KMS-11 (cell line): ENCODE measurements around the gene LRRC10.

ENCODE experiments used
- H2AFZ ChIP-seq: fragments of 200-600 bp; sonication (generic); 2 replicates; pipeline ENCODE4 v1.6.1; 2016; ENCODE audit warnings: antibody characterized with exemption, mixed run types, low read depth
- H3K27ac ChIP-seq: fragments of 200-600 bp; sonication (generic); 2 replicates; pipeline ENCODE4 v1.6.1; 2016; ENCODE audit warnings: mild to moderate bottlenecking, mixed run types
- H3K27me3 ChIP-seq: fragments of 200-600 bp; sonication (generic); 2 replicates; pipeline ENCODE4 v1.6.1; 2017; ENCODE audit warnings: mild to moderate bottlenecking, low read depth, mixed run types, moderate library complexity; ENCODE audit not compliant: insufficient read depth
- H3K36me3 ChIP-seq: fragments of 200-600 bp; sonication (generic); 2 replicates; pipeline ENCODE4 v1.6.1; 2017; ENCODE audit warnings: mild to moderate bottlenecking, mixed run types; ENCODE audit not compliant: insufficient read depth
- H3K4me1 ChIP-seq: fragments of 200-600 bp; sonication (generic); 2 replicates; pipeline ENCODE4 v1.6.1; 2016; ENCODE audit warnings: mild to moderate bottlenecking, low read depth, mixed run types; ENCODE audit not compliant: poor library complexity, severe bottlenecking
- H3K4me2 ChIP-seq: fragments of 200-600 bp; sonication (generic); 2 replicates; pipeline ENCODE4 v1.7.0; 2016; ENCODE audit warnings: mild to moderate bottlenecking, mixed run types
- H3K4me3 ChIP-seq: fragments of 200-600 bp; sonication (generic); IDR thresholded peaks from 2 replicates; pipeline ENCODE4 v1.6.1; 2017; ENCODE audit warnings: low read depth, low read length, mixed read lengths; ENCODE audit not compliant: insufficient read depth
- H3K79me2 ChIP-seq: fragments of 200-600 bp; sonication (generic); 2 replicates; pipeline ENCODE4 v1.6.1; 2016; ENCODE audit warnings: low read depth, mixed run types; ENCODE audit not compliant: insufficient read depth
- H3K9ac ChIP-seq: fragments of 200-600 bp; sonication (generic); 2 replicates; pipeline ENCODE4 v1.6.1; 2016; ENCODE audit warnings: mild to moderate bottlenecking, mixed run types
- H4K20me1 ChIP-seq: fragments of 200-600 bp; sonication (generic); 2 replicates; pipeline ENCODE4 v1.6.1; 2016; ENCODE audit warnings: mild to moderate bottlenecking, mixed run types; ENCODE audit not compliant: insufficient read depth
- CTCF ChIP-seq: fragments of 200-600 bp; sonication (generic); conservative IDR thresholded peaks from 2 replicates; pipeline ENCODE4 v1.6.1; 2017; ENCODE audit warnings: low read depth, mild to moderate bottlenecking, antibody characterized with exemption, low read length, moderate library complexity, mixed read lengths

The LRRC10 gene

GRCh38 chr12:69570545-69571399 lies 39.9 kb downstream of the LRRC10 start:
- no peak overlapping the region for H3K27ac ChIP-seq

GRCh38 chr12:69570000-69570516 lies 40.6 kb downstream of the LRRC10 start:
- H2AFZ ChIP-seq = no peak overlapping the region
- H3K79me2 ChIP-seq = no peaks in the 10 kb centered on the region
- H3K27me3 ChIP-seq = no peaks in the 10 kb centered on the region
- H4K20me1 ChIP-seq = no peaks in the 10 kb centered on the region
- H3K9ac ChIP-seq = no peak overlapping the region
- no peak overlapping the region; the same call in 1 of the 2 replicates for H3K4me2 ChIP-seq
- H3K4me1 ChIP-seq = peaks cover 22% of the 10 kb centered on the region
- no peak for TF ChIP-seq CTCF
- H3K4me3 ChIP-seq = no peak overlapping the region
- H3K36me3 ChIP-seq = no peaks in the 10 kb centered on the region; the same call in 1 of the 2 replicates
- H3K27ac ChIP-seq = no peak overlapping the region

More at GRCh38 chr12:69570545-69571399, 39.9 kb downstream of the LRRC10 start:
- Histone ChIP-seq H3K79me2 (no peaks in the 10 kb centered on the region), H3K36me3 (no peaks in the 10 kb centered on the region; the same call in 1 of the 2 replicates), H3K4me1 (peaks cover 22% of the 10 kb centered on the region), H3K4me3 (no peak overlapping the region), H3K4me2 (peak overlapping the region; percentile 10), H3K9ac (no peak overlapping the region), H2AFZ (no peak overlapping the region), H4K20me1 (no peaks in the 10 kb centered on the region), H3K27me3 (no peaks in the 10 kb centered on the region)
- TF ChIP-seq CTCF = peak; percentile 95

DNA sequence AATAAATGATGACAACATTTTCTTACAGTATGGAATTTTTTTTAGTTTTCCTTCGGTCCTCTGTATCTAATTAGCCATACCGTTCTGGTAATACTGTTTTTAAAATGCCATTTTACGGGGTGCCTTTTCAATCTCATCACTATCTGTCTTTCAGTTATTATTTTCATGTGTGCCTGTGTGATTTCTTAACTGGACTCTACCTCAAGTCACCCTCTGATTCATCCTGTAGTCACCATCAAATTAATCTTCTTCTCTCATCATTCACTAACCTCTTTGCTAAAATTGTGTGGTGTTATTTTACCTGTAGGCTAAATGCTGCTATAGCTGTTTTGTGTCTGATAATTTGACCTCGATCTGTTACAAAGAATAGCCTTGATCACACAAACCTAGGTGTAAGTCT lies 41.5 kb downstream of the LRRC10 start:
- Histone ChIP-seq H3K4me1 (peaks cover 22% of the 10 kb centered on the region), H2AFZ (no peak overlapping the region), H3K27ac (no peak overlapping the region; the same call in 1 of the 2 replicates), H3K9ac (no peak overlapping the region), H4K20me1 (no peaks in the 10 kb centered on the region), H3K79me2 (no peaks in the 10 kb centered on the region), H3K4me3 (no peak overlapping the region), H3K4me2 (no peak overlapping the region), H3K27me3 (no peaks in the 10 kb centered on the region), H3K36me3 (no peaks in the 10 kb centered on the region; the same call in 1 of the 2 replicates)
- TF ChIP-seq CTCF = no peak

- no peaks in the 10 kb centered on the region for H3K79me2 ChIP-seq
- no peaks in the 10 kb centered on the region for H4K20me1 ChIP-seq
- H3K4me1 ChIP-seq = peaks cover 13% of the 10 kb centered on the region
- H3K36me3 ChIP-seq = no peaks in the 10 kb centered on the region; the same call in none of the 2 replicates
- TF ChIP-seq CTCF = no peak
- H3K27me3 ChIP-seq = no peaks in the 10 kb centered on the region
- H3K4me3 ChIP-seq = no peak overlapping the region
- H3K9ac ChIP-seq = no peak overlapping the region
- no peak overlapping the region for H3K4me2 ChIP-seq
- H2AFZ ChIP-seq = no peak overlapping the region
- H3K27ac ChIP-seq = no peak overlapping the region
These were observed 44.1 kb downstream of the LRRC10 start for GRCh38 chr12:69566603-69567002.
